K562 (cell line): ENCODE data around the gene SGO1. TPM values are rescaled to one million over a fixed set of nuclear protein-coding genes. Genes with fewer than 3 reads are reported as not detected.

ENCODE experiments used
- ATAC-seq: fragments of 200-7000 bp; cut with Tn5 transposase; 3 replicates; pipeline ENCODE4 v1.9.1; 2020; ENCODE audit warnings: moderate library complexity
- BruUV-seq: library from RNA; stranded (reverse); fragments of 400-500 nt; replicated peaks from 2 replicates; lab custom pipeline; 2021; lab: Mats Ljungman, UMichigan
- CTCF ChIA-PET: fragments of 300-600 bp; formaldehyde crosslinking; extraction: SDS; loops from one replicate; lab custom pipeline; 2021; ENCODE audit warnings: low intra/inter-chr PET ratio; lab: Yijun Ruan, JAX
- POLR2A ChIA-PET: fragments of 300-600, 350-650 bp; sonication (Branson Sonifier 250); formaldehyde crosslinking; extraction: SDS; loops from one replicate; lab custom pipeline; 2021; ENCODE audit warnings: antibody characterized with exemption, inconsistent platforms; lab: Yijun Ruan, JAX
- DNase-seq, 4 experiments: peaks; one replicate each; pipeline versions ENCODE4 v3.0.0 to v3.0.0-alpha.2; 2011 to 2018; ENCODE audit warnings: low spot score in 3 of 4, mixed read lengths in 3 of 4; ENCODE audit errors: extremely low read depth in 1 of 4
- FAIRE-seq: peaks from 2 replicates; lab custom pipeline; 2011; peaks lifted over from hg19 to GRCh38; lab: Jason Lieb, UNC
- H2AFZ ChIP-seq: 2 replicates; pipeline ENCODE4 v1.6.0; 2011; ENCODE audit warnings: low read depth, low read length, control low read depth, inconsistent platforms
- H3K27ac ChIP-seq: fragments of 200-600 bp; 3 replicates; pipeline ENCODE4 v1.8.0; 2011; ENCODE audit warnings: low read depth, mild to moderate bottlenecking, control low read depth, inconsistent platforms, low read length, moderate library complexity, mixed read lengths; ENCODE audit errors: extremely low read depth
- H3K27me3 ChIP-seq, 2 experiments: fragments of 300-600 bp in 1 of 2; 2 replicates in 1 of 2; 3 replicates in 1 of 2; pipeline versions ENCODE4 v1.6.0 to v1.8.0; 2011; ENCODE audit warnings: inconsistent platforms in 2 of 2, low read length in 2 of 2, mild to moderate bottlenecking in 1 of 2, mixed read lengths in 1 of 2, moderate library complexity in 1 of 2; ENCODE audit not compliant: control insufficient read depth in 2 of 2, insufficient read depth in 2 of 2
- H3K36me3 ChIP-seq: fragments of 300-600 bp; 3 replicates; pipeline ENCODE4 v1.8.0; 2011; ENCODE audit warnings: mild to moderate bottlenecking, low read length, inconsistent platforms; ENCODE audit not compliant: control insufficient read depth, insufficient read depth
- H3K4me1 ChIP-seq, 2 experiments: fragments of 200-600 bp in 1 of 2; replicated peaks in 1 of 2; 2 replicates in 1 of 2; 3 replicates in 1 of 2; pipeline versions ENCODE4 v1.5.1 to v1.8.0; 2011; ENCODE audit warnings: inconsistent platforms in 2 of 2, low read length in 2 of 2, mild to moderate bottlenecking in 1 of 2, mixed read lengths in 1 of 2, moderate library complexity in 1 of 2; ENCODE audit not compliant: control insufficient read depth in 2 of 2, insufficient read depth in 2 of 2
- H3K4me2 ChIP-seq: 2 replicates; pipeline ENCODE4 v1.6.1; 2011; ENCODE audit warnings: low read length, control low read depth, inconsistent platforms, mixed read lengths; ENCODE audit not compliant: insufficient read depth
- H3K4me3 ChIP-seq: fragments of 200-600 bp; sonication (generic), shearing (Covaris generic); 2 replicates; pipeline ENCODE4 v1.5.1; 2016; ENCODE audit warnings: control low read depth, inconsistent platforms
- H3K79me2 ChIP-seq: fragments of 200-600 bp; 3 replicates; pipeline ENCODE4 v1.8.0; 2011; ENCODE audit warnings: low read length, inconsistent platforms; ENCODE audit not compliant: control insufficient read depth, insufficient read depth
- H3K9ac ChIP-seq, 2 experiments: 2 replicates each; pipeline versions ENCODE4 v1.6.0 to v1.6.1; 2011; ENCODE audit warnings: low read depth in 2 of 2, low read length in 2 of 2, control low read depth in 1 of 2, inconsistent platforms in 1 of 2, mild to moderate bottlenecking in 1 of 2, mixed read lengths in 1 of 2; ENCODE audit not compliant: insufficient read depth in 1 of 2
- H3K9me1 ChIP-seq: one replicate; pipeline ENCODE4 v1.6.0; 2011; ENCODE audit warnings: inconsistent platforms, mild to moderate bottlenecking, low read length, moderate library complexity; ENCODE audit not compliant: control insufficient read depth, insufficient read depth
- H3K9me3 ChIP-seq: replicated peaks from 2 replicates; pipeline ENCODE4 v1.5.1; 2011; ENCODE audit warnings: low read depth, low read length, inconsistent platforms; ENCODE audit not compliant: control insufficient read depth, insufficient read depth
- H4K20me1 ChIP-seq: replicated peaks from 2 replicates; pipeline ENCODE4 v1.6.1; 2011; ENCODE audit warnings: low read length, inconsistent platforms, mixed read lengths; ENCODE audit not compliant: control insufficient read depth, insufficient read depth
- ETV5 ChIP-seq: sonication (generic); formaldehyde crosslinking; IDR thresholded peaks from 2 replicates; pipeline ENCODE4 v1.4.0; 2020; ENCODE audit warnings: low read depth, mild to moderate bottlenecking, missing genetic modification reagents
- HSF4 ChIP-seq: fragments of 250-450 bp; sonication (Bioruptor Pico); IDR thresholded peaks from 2 replicates; pipeline ENCODE4 v2.1.2; 2022; ENCODE audit warnings: mild to moderate bottlenecking, moderate library complexity, borderline replicate concordance
- ZNF766 ChIP-seq: fragments of 200-800 bp; sonication (Bioruptor generic); conservative IDR thresholded peaks from 2 replicates; pipeline ENCODE4 v1.6.1; 2016; ENCODE audit warnings: missing genetic modification characterization, missing compliant biosample characterization
- WGBS: fragments of 100-300 bp; shearing (Covaris generic); methylation state at CpG from one replicate; pipeline ENCODE4 v1.1.6; 2016; ENCODE audit warnings: low coverage, mixed read lengths; ENCODE audit not compliant: insufficient coverage; ENCODE audit errors: missing lambda C conversion rate; 5-methylcytosine and 5-hydroxymethylcytosine counted together
- in situ Hi-C: fragments of 300-500 bp; cut with MboI; formaldehyde crosslinking; loops from 4 replicates; pipeline ENCODE4 v1.15.0; 2018; ENCODE audit warnings: inconsistent platforms, mixed read lengths
- intact Hi-C: fragments of 100-400 bp; cut with micrococcal nuclease; formaldehyde crosslinking; loops from 2 replicates; pipeline ENCODE4 v1.14.2; 2022
- polyA plus RNA-seq, 8 experiments: library from polyadenylated mRNA; depleted of rRNA in 4 of 8; stranded (reverse) in 5 of 8; unstranded in 3 of 8; fragments of >200 nt; fragmentation: Nextera tagmentation in 2 of 8; fragmentation: Illumina TruSeq in 1 of 8; extraction: Ambion mirVana in 2 of 8; extraction: Trizol in 1 of 8; gene quantifications; 2 replicates each; pipeline versions ENCODE4 v1.2.1 to v1.2.3, GENCODE V29; 2011 to 2014; ENCODE audit warnings: inconsistent platforms in 1 of 8, missing spikeins in 1 of 8
- total RNA-seq, 7 experiments: library from RNA; depleted of rRNA in 6 of 7; stranded (reverse); fragments of >200 nt in 6 of 7; fragmentation: Illumina TruSeq in 2 of 7; extraction: Trizol in 2 of 7; gene quantifications; 2 replicates each; pipeline versions ENCODE4 v1.2.1 to v1.2.3, GENCODE V29; 2011 to 2021; ENCODE audit warnings: low replicate concordance in 1 of 7
- TF ChIP-seq, protein P1 (sequence below), 3 experiments: IDR thresholded peaks in 2 of 3; conservative IDR thresholded peaks in 1 of 3; 2 replicates each; pipeline ENCODE4 v1.5.1; 2011 to 2012; ENCODE audit warnings: low read length in 3 of 3, mild to moderate bottlenecking in 3 of 3, control low read depth in 2 of 3, improper control_type of control experiment in 1 of 3, inconsistent platforms in 1 of 3, low read depth in 1 of 3, mixed read lengths in 1 of 3, moderate library complexity in 1 of 3; ENCODE audit not compliant: insufficient read depth in 2 of 3

Gene SGO1
- total and polyA plus RNA-seq, 9 of the 15 experiments (the other 6 are each of a cell fraction or from before 2014, with no cell fraction given) = 13.7 to 57.3 (median 28.2) TPM

DNA sequence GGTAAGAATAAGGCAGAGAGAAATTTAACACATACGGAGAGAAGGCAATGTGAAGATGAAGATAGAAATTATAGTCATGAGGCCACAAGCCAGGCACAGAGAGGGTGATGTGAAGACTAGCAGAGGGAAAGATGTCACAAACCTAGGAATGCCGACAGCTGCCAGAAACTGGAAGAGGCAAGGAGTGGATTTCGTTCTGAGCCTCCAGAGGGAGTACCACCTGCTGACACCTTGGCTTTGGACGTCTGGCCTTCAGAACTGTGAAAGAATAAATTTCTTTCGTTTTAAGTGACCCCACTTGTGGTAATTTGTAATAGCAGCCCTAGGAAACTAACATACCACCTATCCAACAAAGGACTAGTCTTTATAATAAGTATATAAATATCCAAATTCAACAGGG is 5.0 kb upstream of the SGO1 start:
- no peaks in the 10 kb centered on the region for H3K36me3 ChIP-seq
- peak; percentile 23 for FAIRE-seq
- TF ChIP-seq ETV5 (CRISPR knock-in tag) (no peak), HSF4 (no peak), ZNF766 (CRISPR knock-in tag) (no peak)
- TF ChIP-seq, protein P1, sequence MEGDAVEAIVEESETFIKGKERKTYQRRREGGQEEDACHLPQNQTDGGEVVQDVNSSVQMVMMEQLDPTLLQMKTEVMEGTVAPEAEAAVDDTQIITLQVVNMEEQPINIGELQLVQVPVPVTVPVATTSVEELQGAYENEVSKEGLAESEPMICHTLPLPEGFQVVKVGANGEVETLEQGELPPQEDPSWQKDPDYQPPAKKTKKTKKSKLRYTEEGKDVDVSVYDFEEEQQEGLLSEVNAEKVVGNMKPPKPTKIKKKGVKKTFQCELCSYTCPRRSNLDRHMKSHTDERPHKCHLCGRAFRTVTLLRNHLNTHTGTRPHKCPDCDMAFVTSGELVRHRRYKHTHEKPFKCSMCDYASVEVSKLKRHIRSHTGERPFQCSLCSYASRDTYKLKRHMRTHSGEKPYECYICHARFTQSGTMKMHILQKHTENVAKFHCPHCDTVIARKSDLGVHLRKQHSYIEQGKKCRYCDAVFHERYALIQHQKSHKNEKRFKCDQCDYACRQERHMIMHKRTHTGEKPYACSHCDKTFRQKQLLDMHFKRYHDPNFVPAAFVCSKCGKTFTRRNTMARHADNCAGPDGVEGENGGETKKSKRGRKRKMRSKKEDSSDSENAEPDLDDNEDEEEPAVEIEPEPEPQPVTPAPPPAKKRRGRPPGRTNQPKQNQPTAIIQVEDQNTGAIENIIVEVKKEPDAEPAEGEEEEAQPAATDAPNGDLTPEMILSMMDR (IDR thresholded peaks at IDR 0.05 in 2 of 3, conservative IDR thresholded peaks at IDR 0.05 in 1 of 3; ENCODE audit: insufficient read depth in 2 of 3, low read depth in 1 of 3, low read length in 3 of 3) = peak; percentile 7 to 40 (median 36); a peak in 2 of 6 replicates
- TF ChIP-seq, all 486 proteins: peak for 1
- Histone ChIP-seq H3K4me3 (no peak overlapping the region), H3K4me1 (peaks cover 0 to 8% of the 10 kb centered on the region in 2 experiments; a peak in 2 of 5 replicates), H3K9ac (peak overlapping the region in 1 of 2 experiments; percentile 21; a peak in 1 of 4 replicates), H3K79me2 (peaks cover under 1% of the 10 kb centered on the region; the same call in 1 of the 3 replicates), H3K9me1 (no peaks in the 10 kb centered on the region), H3K27me3 (no peaks in the 10 kb centered on the region), H3K4me2 (no peak overlapping the region), H3K27ac (no peak overlapping the region), H4K20me1 (no peaks in the 10 kb centered on the region), H2AFZ (peak overlapping the region; percentile 46), H3K9me3 (no peaks in the 10 kb centered on the region)
- intact Hi-C loops = no loop called here
- POLR2A ChIA-PET = no interaction called here
- in situ Hi-C loops = no loop called here
- no TSS peak for BruUV-seq
- DNase-seq (peak in 1 of 4 experiments; percentile 16), ATAC-seq (no peak)
- CTCF ChIA-PET = interaction anchor here (0.8 kb wide), 1 partner anchor 1926 kb away, joined by 4 read pairs; no protein-coding TSS in a partner anchor
- WGBS = 18% methylated on average over 5 of the region's 5 CpGs
